ENCODE measurements around the gene CELSR2. TPM values are rescaled to one million over a fixed set of nuclear protein-coding genes. Genes with fewer than 3 reads are reported as not detected.

Gene CELSR2
- total and polyA plus RNA-seq, 2 of the 8 experiments (the other 6 are each of a cell fraction or from before 2014, with no cell fraction given), result 12.0 to 27.7 TPM

DNA sequence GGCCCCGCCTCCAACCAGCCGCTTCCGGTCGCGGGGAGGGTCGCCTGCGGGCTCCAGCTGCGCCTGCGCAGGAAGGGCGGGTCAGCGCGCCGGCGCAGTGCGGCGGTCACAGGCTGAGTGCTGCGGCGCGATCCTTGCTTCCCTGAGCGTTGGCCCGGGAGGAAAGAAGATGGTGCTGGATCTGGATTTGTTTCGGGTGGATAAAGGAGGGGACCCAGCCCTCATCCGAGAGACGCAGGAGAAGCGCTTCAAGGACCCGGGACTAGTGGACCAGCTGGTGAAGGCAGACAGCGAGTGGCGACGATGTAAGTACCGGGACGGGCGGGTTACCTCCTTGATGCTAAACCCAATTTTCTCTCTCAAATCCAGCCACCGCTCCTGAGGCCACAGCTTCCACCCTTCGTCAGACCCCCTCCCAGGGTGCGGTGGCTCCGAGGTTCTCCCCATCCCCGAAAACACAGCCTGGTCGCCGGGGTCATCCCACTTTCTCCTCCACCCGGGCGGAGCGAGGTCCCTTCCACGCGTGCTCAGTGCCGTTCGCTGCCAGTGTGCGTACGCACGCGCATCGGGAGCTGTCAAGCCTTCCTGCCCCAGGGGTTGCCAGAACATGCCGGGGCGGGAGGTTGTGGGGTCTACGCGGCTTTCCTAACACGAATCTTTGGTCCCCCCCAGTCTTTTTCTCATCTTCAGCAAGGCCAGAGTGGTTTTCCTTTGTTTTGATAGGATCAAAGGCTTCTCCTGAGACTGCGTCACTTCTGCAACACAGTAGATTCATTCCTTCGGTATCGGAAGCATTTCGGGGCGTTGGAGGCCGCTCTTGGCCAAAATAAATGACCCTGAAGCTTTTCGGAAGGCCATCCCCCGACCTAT is 35.3 kb upstream of the CELSR2 start, which contains the start of gene SARS1 (continued):
- no peak for TF ChIP-seq SP1 (IDR thresholded peaks at IDR 0.05; ENCODE audit: low read depth, low read length)
- peak; percentile 66 for TF ChIP-seq PHF8 (conservative IDR thresholded peaks at IDR 0.05; ENCODE audit: low read depth, low read length)
- peak; percentile 70 for TF ChIP-seq MAX (IDR thresholded peaks at IDR 0.05)
- TF ChIP-seq BCL11A (IDR thresholded peaks at IDR 0.05; ENCODE audit: low read depth in 2 of 2, low read length in 2 of 2), result no peak
- TF ChIP-seq KDM4A (IDR thresholded peaks at IDR 0.05; ENCODE audit: low read depth, low read length, severe bottlenecking), result peak; percentile 36
- TF ChIP-seq KDM1A (IDR thresholded peaks at IDR 0.05; ENCODE audit: borderline replicate concordance, low read length), result no peak
- peak; percentile 87 for TF ChIP-seq SAP30 (IDR thresholded peaks at IDR 0.05; ENCODE audit: insufficient read depth, insufficient replicate concordance, low read length)
- peak in 1 of 2 experiments; percentile 69; a peak in 1 of 3 replicates for TF ChIP-seq POLR2A (IDR thresholded peaks at IDR 0.05; ENCODE audit: control extremely low read depth in 1 of 2, low read depth in 2 of 2, low read length in 2 of 2)
- peak; percentile 34 for TF ChIP-seq TAF7 (optimal IDR thresholded peaks at IDR 0.05; ENCODE audit: borderline replicate concordance, low read depth, low read length)
- peak; percentile 61; the same call in 1 of the 2 replicates for TF ChIP-seq POLR2AphosphoS5 (IDR thresholded peaks at IDR 0.05; ENCODE audit: low read depth, low read length)
- TF ChIP-seq SP2 (IDR thresholded peaks at IDR 0.05; ENCODE audit: low read length), result no peak
- no peak for TF ChIP-seq HDAC6 (IDR thresholded peaks at IDR 0.05; ENCODE audit: low read depth, low read length)
- 0 out of 2 replicates have a peak, but pooled peaks have one; percentile 28 for TF ChIP-seq ATF3 (IDR thresholded peaks at IDR 0.05; ENCODE audit: insufficient read depth, low read depth, low read length)

Data from H1 (cell line).